Smooth muscle cell (in vitro differentiated cells): ENCODE measurements around the gene GFM1. TPM values are rescaled to one million over a fixed set of nuclear protein-coding genes. Genes with fewer than 3 reads are reported as not detected.

ENCODE experiments used
- DNase-seq: peaks from one replicate; lab custom pipeline; 2025; ENCODE audit not compliant: unreplicated experiment; lab: John Stamatoyannopoulos, UW
- H2AFZ ChIP-seq: fragments of 200-600 bp; sonication (generic); 2 replicates; pipeline ENCODE4 v1.6.0; 2016; ENCODE audit warnings: antibody characterized with exemption, low read depth, mild to moderate bottlenecking
- H3F3A ChIP-seq: fragments of 200-600 bp; sonication (generic); 2 replicates; pipeline ENCODE4 v1.6.0; 2017; ENCODE audit warnings: antibody characterized with exemption, low read depth
- H3K27ac ChIP-seq: fragments of 200-600 bp; sonication (generic); 2 replicates; pipeline ENCODE4 v1.5.1; 2016; ENCODE audit warnings: low read depth, mild to moderate bottlenecking
- H3K27me3 ChIP-seq: fragments of 200-600 bp; sonication (generic); 2 replicates; pipeline ENCODE4 v1.6.1; 2016; ENCODE audit warnings: low read depth, mild to moderate bottlenecking
- H3K36me3 ChIP-seq: fragments of 200-600 bp; sonication (generic); 2 replicates; pipeline ENCODE4 v1.5.1; 2016; ENCODE audit warnings: low read depth
- H3K4me1 ChIP-seq: fragments of 200-600 bp; sonication (generic); 2 replicates; pipeline ENCODE4 v1.5.1; 2016; ENCODE audit warnings: low read depth
- H3K4me2 ChIP-seq: fragments of 200-600 bp; sonication (generic); 2 replicates; pipeline ENCODE4 v1.6.0; 2016; ENCODE audit warnings: mild to moderate bottlenecking
- H3K4me3 ChIP-seq: fragments of 200-600 bp; sonication (generic); 2 replicates; pipeline ENCODE4 v1.5.1; 2016; ENCODE audit warnings: mild to moderate bottlenecking
- H3K79me2 ChIP-seq: fragments of 200-600 bp; sonication (generic); 2 replicates; pipeline ENCODE4 v1.6.0; 2016; ENCODE audit warnings: low read depth, mild to moderate bottlenecking
- H3K9ac ChIP-seq: fragments of 200-600 bp; sonication (generic); 2 replicates; pipeline ENCODE4 v1.6.0; 2016; ENCODE audit warnings: low read depth
- H3K9me3 ChIP-seq: fragments of 200-600 bp; sonication (generic); replicated peaks from 2 replicates; pipeline ENCODE4 v1.5.1; 2016; ENCODE audit warnings: low read depth
- H4K20me1 ChIP-seq: fragments of 200-600 bp; sonication (generic); 2 replicates; pipeline ENCODE4 v1.6.0; 2016; ENCODE audit warnings: low read depth
- CTCF ChIP-seq: fragments of 200-600 bp; sonication (generic); IDR thresholded peaks from 2 replicates; pipeline ENCODE4 v1.5.1; 2017; ENCODE audit warnings: borderline replicate concordance, mild to moderate bottlenecking, antibody characterized with exemption; ENCODE audit not compliant: insufficient read depth, poor library complexity, severe bottlenecking
- WGBS: methylation state at CpG from one replicate; pipeline ENCODE4 v1.1.7; 2016; ENCODE audit warnings: low lambda C conversion rate; 5-methylcytosine and 5-hydroxymethylcytosine counted together
- polyA plus RNA-seq: library from polyadenylated mRNA; unstranded; fragments of >200 nt; fragmentation: Nextera tagmentation; extraction: Ambion mirVana; gene quantifications from 2 replicates; pipeline ENCODE4 v1.2.1, GENCODE V29; 2016
- small RNA-seq: library from RNA; depleted of rRNA; stranded (forward); fragments of <200 nt; gene quantifications from one replicate; pipeline ENCODE3, GENCODE V24; 2014
- total RNA-seq: library from RNA; depleted of rRNA; stranded (reverse); fragments of >200 nt; gene quantifications from 2 replicates; pipeline ENCODE4 v1.2.3, GENCODE V29; 2014

The GFM1 gene
- total and polyA plus RNA-seq, 2 experiments from 2014 or later: 19.4 to 34.9 TPM

GRCh38 chr3:158738653-158739052 is 94.3 kb downstream of the GFM1 start:
- no peaks in the 10 kb centered on the region for H3F3A ChIP-seq
- WGBS: 96% methylated on average over 6 of the region's 6 CpGs
- no peak for TF ChIP-seq CTCF

GRCh38 chr3:158739078-158739477 is 94.8 kb downstream of the GFM1 start:
- Histone ChIP-seq H3K36me3 (no peaks in the 10 kb centered on the region), H3K9ac (no peak overlapping the region), H4K20me1 (no peaks in the 10 kb centered on the region), H3K4me2 (no peak overlapping the region), H3F3A (no peaks in the 10 kb centered on the region), H3K4me3 (no peak overlapping the region), H2AFZ (no peak overlapping the region), H3K27ac (no peak overlapping the region), H3K27me3 (no peaks in the 10 kb centered on the region), H3K4me1 (no peaks in the 10 kb centered on the region), H3K9me3 (no peaks in the 10 kb centered on the region), H3K79me2 (no peaks in the 10 kb centered on the region)
- WGBS: 96% methylated on average over 4 of the region's 4 CpGs
- no peak for DNase-seq
- TF ChIP-seq CTCF: no peak

More at GRCh38 chr3:158738653-158739052, 94.3 kb downstream of the GFM1 start:
- no peak overlapping the region for H3K27ac ChIP-seq
- H3K4me3 ChIP-seq: no peak overlapping the region
- no peaks in the 10 kb centered on the region for H4K20me1 ChIP-seq
- no peaks in the 10 kb centered on the region for H3K9me3 ChIP-seq
- no peaks in the 10 kb centered on the region for H3K4me1 ChIP-seq
- H2AFZ ChIP-seq: no peak overlapping the region
- H3K9ac ChIP-seq: no peak overlapping the region
- no peaks in the 10 kb centered on the region for H3K36me3 ChIP-seq
- H3K27me3 ChIP-seq: no peaks in the 10 kb centered on the region
- H3K4me2 ChIP-seq: no peak overlapping the region
- DNase-seq: no peak
- no peaks in the 10 kb centered on the region for H3K79me2 ChIP-seq

GRCh38 chr3:158739661-158740060 is 95.3 kb downstream of the GFM1 start:
- Histone ChIP-seq H3K4me1 (no peaks in the 10 kb centered on the region), H3K27me3 (no peaks in the 10 kb centered on the region), H3K4me2 (no peak overlapping the region), H3K4me3 (no peak overlapping the region), H3K9ac (no peak overlapping the region), H3K36me3 (no peaks in the 10 kb centered on the region), H2AFZ (no peak overlapping the region), H4K20me1 (no peaks in the 10 kb centered on the region), H3F3A (no peaks in the 10 kb centered on the region), H3K79me2 (no peaks in the 10 kb centered on the region), H3K27ac (no peak overlapping the region), H3K9me3 (no peaks in the 10 kb centered on the region)
- DNase-seq: no peak
- no peak for TF ChIP-seq CTCF
- 94% methylated on average over 3 of the region's 3 CpGs for WGBS

Small RNAs within 50 kb of the gene (small RNA-seq; reads per million reads assigned to genes)
- gene AC025033.1: not detected
- not detected for gene AC080013.6

Other genes starting within 250 kb of the GFM1 start
- gene MLF1, start 73.3 kb upstream of the GFM1 start, total RNA-seq: 22.9 and 24.3 TPM in 2 replicates
- 25.9 and 28.5 TPM in 2 replicates for gene MLF1, start 73.3 kb upstream of the GFM1 start, polyA plus RNA-seq
- 28.4 and 34.2 TPM in 2 replicates for gene LXN, start 28.1 kb downstream of the GFM1 start, total RNA-seq
- gene LXN, start 28.1 kb downstream of the GFM1 start, polyA plus RNA-seq: 23.2 and 30.4 TPM in 2 replicates
- 9.8 and 15.3 TPM in 2 replicates for gene RARRES1, start 87.9 kb downstream of the GFM1 start, total RNA-seq
- gene RARRES1, start 87.9 kb downstream of the GFM1 start, polyA plus RNA-seq: 6.6 and 10.2 TPM in 2 replicates
- gene MFSD1, start 157.5 kb downstream of the GFM1 start, total RNA-seq: 91.5 and 95.0 TPM in 2 replicates
- 60.1 and 64.7 TPM in 2 replicates for gene MFSD1, start 157.5 kb downstream of the GFM1 start, polyA plus RNA-seq